Heart left ventricle (tissue), 13 donors: ENCODE measurements around the gene ACSM2B.
"Not testable (repeated sequence)": the region's sequence is repeated elsewhere in the genome, so short reads cannot be mapped to it uniquely, and the experiment has no call there.

ENCODE experiments used
- POLR2A ChIP-seq, 2 donors: fragments of 450-650 bp; IDR thresholded peaks; one replicate each; pipeline ENCODE4 v1.6.1; 2017; ENCODE audit warnings: antibody characterized with exemption in 2 of 2, mild to moderate bottlenecking in 2 of 2, moderate library complexity in 2 of 2
- TF ChIP-seq, protein P1 (sequence below), 12 donors: fragments of 200-600 bp; sonication (generic) in 4 of 12; IDR thresholded peaks; one replicate each; pipeline versions ENCODE4 v1.5.0 to v1.8.0; 2018 to 2022; ENCODE audit warnings: antibody characterized with exemption in 12 of 12, mild to moderate bottlenecking in 5 of 12
- donor health status: ischemic (EF 13 %, LVEDD 7.1; RV severe dilation, severe dysfunction).
- donor health status: DM: no; HTN: yes; CAD: no.
- donor health status: DM: no; HTN: no; CAD: no.
- donor health status: ischemic (EF 25% LVEDD 6.9; RV normal size, moderate dysfunction).
- donor health status: ischemic (EF 25% LVEDD 5.7; RV mildly dilated, moderate dysfunction).
- donor health status: ischemic (EF 35%, LVEDD 5.7; RV mildly dilated, moderate dysfunction).
- donor health status: nonischemic (EF 11% LVEDD 7.7; RV severe dilation, severe dysfunction).
- donor health status: DM: yes; HTN: yes; CAD: no.
- donor health status: PGD.
- donor health status: ischemic (EF 29% LVEDD 5.4; RV normal size, mild dysfunction).
- donor health status: nonischemic (EF 23%, LVEDD 6.1; RV moderate dilation, normal function).

DNA sequence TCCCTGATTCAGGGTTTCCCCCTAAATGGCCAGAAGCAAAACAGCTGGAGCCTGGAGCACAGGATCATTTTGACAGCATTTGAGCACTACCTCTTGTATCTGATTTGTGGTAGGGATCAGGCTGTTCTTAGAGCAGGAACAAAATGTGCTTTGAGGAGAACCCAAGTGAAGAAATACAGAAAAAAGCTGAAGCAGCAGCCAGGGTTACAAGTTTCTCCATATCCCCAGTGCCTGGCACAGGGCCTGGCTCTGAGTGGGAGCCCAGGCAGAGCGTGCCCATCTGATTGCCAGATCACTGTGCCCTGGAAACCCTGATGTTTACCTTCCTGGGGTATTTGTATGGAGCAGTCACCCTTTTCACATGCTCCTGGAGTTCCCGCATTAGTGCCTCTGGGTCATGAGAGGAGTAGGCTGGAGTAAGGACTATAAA, 11.5 kb upstream of the ACSM2B start:
- TF ChIP-seq, protein P1, sequence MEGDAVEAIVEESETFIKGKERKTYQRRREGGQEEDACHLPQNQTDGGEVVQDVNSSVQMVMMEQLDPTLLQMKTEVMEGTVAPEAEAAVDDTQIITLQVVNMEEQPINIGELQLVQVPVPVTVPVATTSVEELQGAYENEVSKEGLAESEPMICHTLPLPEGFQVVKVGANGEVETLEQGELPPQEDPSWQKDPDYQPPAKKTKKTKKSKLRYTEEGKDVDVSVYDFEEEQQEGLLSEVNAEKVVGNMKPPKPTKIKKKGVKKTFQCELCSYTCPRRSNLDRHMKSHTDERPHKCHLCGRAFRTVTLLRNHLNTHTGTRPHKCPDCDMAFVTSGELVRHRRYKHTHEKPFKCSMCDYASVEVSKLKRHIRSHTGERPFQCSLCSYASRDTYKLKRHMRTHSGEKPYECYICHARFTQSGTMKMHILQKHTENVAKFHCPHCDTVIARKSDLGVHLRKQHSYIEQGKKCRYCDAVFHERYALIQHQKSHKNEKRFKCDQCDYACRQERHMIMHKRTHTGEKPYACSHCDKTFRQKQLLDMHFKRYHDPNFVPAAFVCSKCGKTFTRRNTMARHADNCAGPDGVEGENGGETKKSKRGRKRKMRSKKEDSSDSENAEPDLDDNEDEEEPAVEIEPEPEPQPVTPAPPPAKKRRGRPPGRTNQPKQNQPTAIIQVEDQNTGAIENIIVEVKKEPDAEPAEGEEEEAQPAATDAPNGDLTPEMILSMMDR (IDR thresholded peaks at IDR 0.05), result not testable (repeated sequence)
- not testable (repeated sequence) for TF ChIP-seq POLR2A (IDR thresholded peaks at IDR 0.05)
